ENCODE measurements around the gene ABCA6. TPM values are rescaled to one million over a fixed set of nuclear protein-coding genes. Genes with fewer than 3 reads are reported as not detected.

The ABCA6 gene
- total and polyA plus RNA-seq, 2 of the 13 experiments (the other 11 are each of a cell fraction or from before 2014, with no cell fraction given) = 0.05 to 0.11 TPM

GRCh38 chr17:69055334-69055733, 86.4 kb downstream of the ABCA6 start (continued):
- TF ChIP-seq RNF219 (CRISPR knock-in tag; IDR thresholded peaks at IDR 0.05) = no peak
- TF ChIP-seq KLF16 (CRISPR knock-in tag; IDR thresholded peaks at IDR 0.05) = no peak
- no peak for TF ChIP-seq MXD3 (CRISPR knock-in tag; IDR thresholded peaks at IDR 0.05)
- TF ChIP-seq MXI1 (IDR thresholded peaks at IDR 0.05; ENCODE audit: borderline replicate concordance, low read depth, low read length) = no peak

GRCh38 chr17:69050999-69051775, 90.5 kb downstream of the ABCA6 start:
- H3K79me2 ChIP-seq (ENCODE audit: insufficient read depth, low read length) = no peaks in the 10 kb centered on the region
- peak overlapping the region; percentile 44 for H3K27ac ChIP-seq (ENCODE audit: extremely low read length, insufficient read depth, low read length)
- FAIRE-seq (no peak), DNase-seq (ENCODE audit: low spot score) (peak; percentile 56), ATAC-seq (no peak)
- 81% methylated on average over 5 of the region's 5 CpGs for WGBS (ENCODE audit: low lambda C conversion rate)
- H3K36me3 ChIP-seq (replicated peaks in 1 of 2; ENCODE audit: control insufficient read depth in 1 of 2, insufficient read depth in 2 of 2, low read length in 2 of 2) = no peaks in the 10 kb centered on the region
- peaks cover 13% of the 10 kb centered on the region for H3K9me3 ChIP-seq (ENCODE audit: low read length)
- no peak overlapping the region for H2AFZ ChIP-seq (ENCODE audit: low read length)
- in situ Hi-C loops (cut with HindIII; ENCODE audit: extremely low pct_ligation_motif_present, low pct_unique_long_range_greater_than_20kb) (loop anchor here (25.0 kb wide), 1 partner anchor 264 kb away; no protein-coding TSS in a partner anchor), intact Hi-C loops (cut with micrococcal nuclease; ENCODE audit: unreplicated experiment) (no loop called here)
- 0 out of 2 replicates have a peak overlapping the region, but pooled peaks have one; percentile 1 for H3K4me2 ChIP-seq (ENCODE audit: low read depth, low read length)
- H3K4me1 ChIP-seq (ENCODE audit: insufficient read depth, low read length) = peaks cover 71% of the 10 kb centered on the region
- POLR2A ChIA-PET = interaction anchor here (1.3 to 1.9 kb wide), 2 partner anchors 19 to 263 kb away, joined by 3 to 4 read pairs; no protein-coding TSS in a partner anchor
- H3K9ac ChIP-seq (ENCODE audit: insufficient read depth, low read depth, low read length) = no peak overlapping the region
- no peaks in the 10 kb centered on the region for H3K27me3 ChIP-seq (ENCODE audit: control insufficient read depth in 1 of 2, insufficient read depth in 2 of 2, low read length in 2 of 2)
- no peak overlapping the region for H3K4me3 ChIP-seq (replicated peaks in 1 of 3; ENCODE audit: insufficient read depth in 1 of 3, low read depth in 2 of 3, low read length in 3 of 3)
- BruUV-seq (replicated peaks) = no TSS peak
- CTCF ChIA-PET (ENCODE audit: low intra/inter-chr PET ratio, low total read pairs) = no interaction called here
- no peaks in the 10 kb centered on the region for H4K20me1 ChIP-seq (ENCODE audit: insufficient read depth, low read length)
- no peak for TF ChIP-seq ZNF432 (CRISPR knock-in tag; IDR thresholded peaks at IDR 0.05; ENCODE audit: borderline replicate concordance)
- TF ChIP-seq FOXA1 (IDR thresholded peaks at IDR 0.05) = no peak
- peak; percentile 23; the same call in 1 of the 2 replicates for TF ChIP-seq FOXA1 (CRISPR knock-in tag; IDR thresholded peaks at IDR 0.05)
- no peak for TF ChIP-seq ZNF292 (CRISPR knock-in tag; IDR thresholded peaks at IDR 0.05; ENCODE audit: borderline replicate concordance, low read depth)
- no peak for TF ChIP-seq GRHL1 (CRISPR knock-in tag; conservative IDR thresholded peaks at IDR 0.05)
- TF ChIP-seq ZFP82 (CRISPR knock-in tag; IDR thresholded peaks at IDR 0.05; ENCODE audit: borderline replicate concordance) = 0 out of 2 replicates have a peak, but pooled peaks have one; percentile 69
- no peak for TF ChIP-seq CENPT (CRISPR knock-in tag; IDR thresholded peaks at IDR 0.05; ENCODE audit: low read depth)
- TF ChIP-seq MIER2 (CRISPR knock-in tag; IDR thresholded peaks at IDR 0.05) = no peak
- no peak for TF ChIP-seq ZNF30 (CRISPR knock-in tag; IDR thresholded peaks at IDR 0.05)
- TF ChIP-seq TBX3 (IDR thresholded peaks at IDR 0.05; ENCODE audit: borderline replicate concordance) = no peak
- no peak for TF ChIP-seq ZNF781 (CRISPR knock-in tag; IDR thresholded peaks at IDR 0.05; ENCODE audit: borderline replicate concordance, not compliant biosample characterization)
- no peak for TF ChIP-seq PHF21A (CRISPR knock-in tag; IDR thresholded peaks at IDR 0.05)
- TF ChIP-seq HOXA5 (CRISPR knock-in tag; IDR thresholded peaks at IDR 0.05) = peak; percentile 69; the same call in 1 of the 2 replicates
- no peak for TF ChIP-seq ZNF740 (CRISPR knock-in tag; IDR thresholded peaks at IDR 0.05)

Measured in HepG2 (cell line).